ENCODE results near the gene ALKBH3. TPM values are rescaled to one million over a fixed set of nuclear protein-coding genes. Genes with fewer than 3 reads are reported as not detected.

ALKBH3 gene
- total RNA-seq, 1 experiment from 2014 or later = 65.6 TPM

Other genes with a start within 250 kb of the ALKBH3 start
- gene HSD17B12, start 200.1 kb upstream of the ALKBH3 start, total RNA-seq (2014; rRNA removed; shearing (Covaris generic)) = 107 and 132 TPM in 2 replicates
- gene C11orf96, start 61.8 kb downstream of the ALKBH3 start, total RNA-seq (2014; rRNA removed; shearing (Covaris generic)) = 112 and 149 TPM in 2 replicates
- gene ACCSL, start 167.2 kb downstream of the ALKBH3 start, total RNA-seq (2014; rRNA removed; shearing (Covaris generic)) = 1.5 TPM in 2 replicates
- 5.1 and 7.2 TPM in 2 replicates for gene ACCS, start 185.4 kb downstream of the ALKBH3 start, total RNA-seq (2014; rRNA removed; shearing (Covaris generic))
- 98.9 and 114 TPM in 2 replicates for gene EXT2, start 214.8 kb downstream of the ALKBH3 start, total RNA-seq (2014; rRNA removed; shearing (Covaris generic))